Measurements from ENCODE around the gene SIK3.
"Not testable (repeated sequence)": the region's sequence is repeated elsewhere in the genome, so short reads cannot be mapped to it uniquely, and the experiment has no call there.

SIK3 gene

GRCh38 chr11:116835791-116836631 is 262.2 kb downstream of the SIK3 start:
- DNase-seq: peak; percentile 86 to 91

GRCh38 chr11:116835042-116835772 is 263.0 kb downstream of the SIK3 start:
- peak; percentile 82 to 86 for DNase-seq

- DNase-seq: not testable (repeated sequence)
Observed at GRCh38 chr11:116834535-116835041, 263.6 kb downstream of the SIK3 start.

- DNase-seq: no peak
Observed at GRCh38 chr11:116833816-116834534, 264.3 kb downstream of the SIK3 start.

GRCh38 chr11:116833491-116833815 is 264.8 kb downstream of the SIK3 start:
- no peak for DNase-seq

- no peak for DNase-seq
Observed at GRCh38 chr11:116832350-116833290, 265.6 kb downstream of the SIK3 start.

- no peak for DNase-seq
Observed at GRCh38 chr11:116831790-116832349, 266.4 kb downstream of the SIK3 start.

- DNase-seq: no peak
Observed at GRCh38 chr11:116830184-116830912, 267.9 kb downstream of the SIK3 start.

- DNase-seq: no peak
Observed at GRCh38 chr11:116829525-116830183, 268.6 kb downstream of the SIK3 start, which contains the start of gene APOC3. APOC3 (plus strand) TSS chr11:116829907; CDS start chr11:116830583, 676 bp downstream.

GRCh38 chr11:116828632-116829524 is 269.4 kb downstream of the SIK3 start:
- no peak for DNase-seq

- DNase-seq: no peak
Observed at GRCh38 chr11:116827461-116827860, 270.8 kb downstream of the SIK3 start.

- no peak for DNase-seq
Observed at GRCh38 chr11:116826751-116827431, 271.3 kb downstream of the SIK3 start.

- no peak for DNase-seq
Observed at GRCh38 chr11:116825854-116826750, 272.1 kb downstream of the SIK3 start.

- DNase-seq: no peak
Observed at GRCh38 chr11:116825434-116825833, 272.8 kb downstream of the SIK3 start.

GRCh38 chr11:116823031-116823843 is 275.0 kb downstream of the SIK3 start, which contains the start of gene APOA4:
APOA4 (minus strand) TSS chr11:116823304; CDS start chr11:116823191, 113 bp downstream.
- DNase-seq: no peak

- no peak for DNase-seq
Observed at GRCh38 chr11:116822575-116822974, 275.7 kb downstream of the SIK3 start.

Data from Kasumi-1 (cell line).